Endometrial microvascular endothelial cells (primary cell): Measurements from ENCODE around the gene GRAMD2A. TPM values are rescaled to one million over a fixed set of nuclear protein-coding genes. Genes with fewer than 3 reads are reported as not detected.

ENCODE experiments used
- in situ Hi-C: cut with HindIII; loops from 2 replicates; pipeline ENCODE4 v1.10.0; 2017; ENCODE audit warnings: low sequenced_read_pairs, low pct_unique_long_range_greater_than_20kb; ENCODE audit errors: inconsistent ontology term
- total RNA-seq: library from RNA; depleted of rRNA; stranded (reverse); fragments of >200 nt; gene quantifications from one replicate; pipeline ENCODE4 v1.2.3, GENCODE V29; 2015; ENCODE audit errors: inconsistent ontology term

The GRAMD2A gene
- total RNA-seq: 0.74 TPM

- in situ Hi-C loops: no loop called here
Observed at GRCh38 chr15:72197460-72198355, at the start of gene GRAMD2A. Gene GRAMD2A (minus strand): TSS chr15:72197787.

GRCh38 chr15:72242775-72243370 lies 45.3 kb upstream of the GRAMD2A start:
- in situ Hi-C loops: no loop called here

- in situ Hi-C loops: no loop called here
Observed at GRCh38 chr15:72239652-72240051, 42.1 kb upstream of the GRAMD2A start.

DNA sequence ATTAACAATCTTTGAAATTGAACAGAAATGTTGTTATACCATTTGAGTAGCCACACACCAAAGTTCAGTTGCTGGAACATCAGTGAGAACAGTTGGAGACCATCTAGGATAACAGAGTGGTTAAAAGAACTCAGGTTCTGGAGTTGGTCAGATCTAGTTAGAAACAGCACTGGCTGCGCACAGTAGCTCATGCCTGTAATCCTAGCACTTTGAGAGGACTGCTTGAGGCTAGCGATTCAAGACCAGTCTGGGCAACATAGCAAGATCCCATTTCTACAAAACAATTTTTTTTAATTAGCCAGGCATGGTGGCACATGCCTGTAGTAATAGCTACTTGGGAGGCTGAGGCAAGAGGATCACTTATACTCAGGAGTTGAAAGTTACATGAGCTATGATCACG lies 41.0 kb upstream of the GRAMD2A start:
- in situ Hi-C loops: no loop called here

DNA sequence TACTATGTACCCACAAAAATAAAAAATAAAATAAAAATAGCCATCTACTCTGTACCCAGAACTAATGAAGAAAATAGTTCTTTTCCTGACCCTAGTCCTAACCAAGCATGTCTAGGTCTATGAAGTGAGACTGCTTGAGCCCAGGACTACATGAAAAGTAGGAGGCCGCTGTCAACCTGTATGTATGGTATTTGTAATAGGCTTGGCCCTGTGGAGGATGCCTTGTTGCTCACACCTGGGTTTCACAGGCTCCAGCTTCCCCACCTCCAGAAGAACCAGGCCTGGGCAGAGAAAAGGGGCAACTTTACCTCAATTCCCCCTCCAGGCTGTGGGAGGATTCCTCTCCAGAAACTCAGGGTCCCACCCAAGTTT lies 40.3 kb upstream of the GRAMD2A start:
- in situ Hi-C loops: no loop called here

- in situ Hi-C loops: no loop called here
Observed at GRCh38 chr15:72237029-72237852, 39.7 kb upstream of the GRAMD2A start.

GRCh38 chr15:72236381-72237003 lies 38.9 kb upstream of the GRAMD2A start:
- in situ Hi-C loops: no loop called here

- in situ Hi-C loops: no loop called here
Observed at GRCh38 chr15:72235298-72235697, 37.7 kb upstream of the GRAMD2A start.

DNA sequence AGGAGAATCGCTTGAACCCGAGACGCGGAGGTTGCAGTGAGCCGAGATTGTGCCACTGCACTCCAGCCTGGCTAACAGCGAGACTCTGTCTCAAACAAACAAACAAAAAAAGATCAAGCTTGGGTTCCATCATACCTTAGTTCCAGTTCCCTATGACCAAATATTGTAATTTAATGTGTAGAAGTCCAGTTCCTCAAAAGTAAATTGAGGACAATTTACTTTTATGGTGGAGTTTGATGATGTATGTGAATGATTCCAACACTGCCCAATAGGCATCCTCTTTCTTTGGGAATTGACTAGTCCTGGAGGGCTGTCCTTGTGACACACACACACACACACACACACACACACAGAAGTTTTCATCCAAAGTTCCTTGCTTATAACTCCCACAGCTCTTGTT lies 36.2 kb upstream of the GRAMD2A start:
- in situ Hi-C loops: no loop called here

- in situ Hi-C loops: no loop called here
Observed at GRCh38 chr15:72231833-72232478, 34.4 kb upstream of the GRAMD2A start.

- in situ Hi-C loops: no loop called here
Observed at GRCh38 chr15:72231066-72231832, 33.7 kb upstream of the GRAMD2A start, which contains the start of gene PKM. Gene PKM (minus strand): TSS chr15:72231190. CDS start chr15:72219097, 12,093 bp downstream.

DNA sequence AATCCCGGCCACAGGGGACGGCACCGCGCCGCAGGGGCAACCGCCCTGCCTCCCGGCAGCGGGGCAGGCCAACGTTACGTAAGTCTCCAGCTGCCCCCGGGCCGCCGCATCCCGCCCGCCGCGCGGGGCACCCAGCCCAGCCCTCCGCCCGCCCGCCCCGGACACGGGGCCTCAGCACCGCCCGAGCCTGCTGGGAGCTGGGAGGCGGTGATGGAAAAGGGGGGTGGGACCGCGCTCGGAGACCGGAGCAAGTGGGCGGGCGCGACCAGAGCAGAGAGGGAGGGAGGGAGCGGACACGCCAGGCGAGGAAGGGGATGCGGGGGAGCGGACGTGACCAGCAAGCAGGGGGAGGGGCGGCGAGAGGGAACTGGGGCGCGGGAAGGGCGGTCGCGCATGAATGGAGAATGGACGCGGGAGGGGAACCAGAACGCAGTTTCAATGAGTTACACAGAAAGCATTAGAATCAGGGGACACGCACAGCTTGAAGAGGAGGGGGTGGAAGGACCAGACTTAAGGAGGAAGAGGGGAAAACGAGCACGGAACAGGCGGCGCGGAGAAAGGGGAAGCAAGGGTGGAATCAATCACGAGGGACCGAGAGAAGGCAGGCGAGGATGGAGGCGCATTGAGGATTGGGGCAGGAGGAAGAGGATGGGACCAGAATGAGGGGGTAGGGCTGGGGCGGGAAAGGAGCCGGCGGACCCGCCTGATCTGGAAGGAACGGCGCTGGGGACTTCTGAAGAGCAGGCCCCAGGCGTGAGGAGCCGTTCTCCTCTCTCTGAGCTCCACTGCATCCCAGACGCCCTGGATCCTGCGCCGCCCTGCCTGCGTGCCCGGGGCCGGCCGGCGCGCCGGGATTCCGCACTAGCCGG lies 32.8 kb upstream of the GRAMD2A start:
- in situ Hi-C loops: no loop called here

- in situ Hi-C loops: no loop called here
Observed at GRCh38 chr15:72229947-72230196, 32.3 kb upstream of the GRAMD2A start.

- in situ Hi-C loops: no loop called here
Observed at GRCh38 chr15:72229076-72229946, 31.7 kb upstream of the GRAMD2A start.

DNA sequence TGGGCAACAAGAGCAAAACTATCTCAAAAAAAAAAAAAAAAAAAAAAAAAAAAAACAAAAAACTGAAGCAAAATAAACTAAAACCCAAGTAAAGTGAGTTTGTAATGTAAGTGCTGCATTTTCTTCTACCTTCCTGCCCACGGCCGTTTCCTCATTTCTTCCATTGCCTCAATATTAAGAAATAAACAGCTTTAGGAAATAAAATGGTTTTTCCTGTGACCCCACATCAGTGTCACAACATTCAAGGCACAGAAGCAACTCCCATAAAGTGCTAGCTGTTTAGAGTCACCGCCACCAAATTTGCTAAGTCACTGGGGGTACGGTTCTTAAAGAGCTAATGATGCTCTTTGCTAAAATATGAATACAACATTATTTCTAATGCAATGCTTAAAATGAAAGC lies 30.1 kb upstream of the GRAMD2A start:
- in situ Hi-C loops: no loop called here

DNA sequence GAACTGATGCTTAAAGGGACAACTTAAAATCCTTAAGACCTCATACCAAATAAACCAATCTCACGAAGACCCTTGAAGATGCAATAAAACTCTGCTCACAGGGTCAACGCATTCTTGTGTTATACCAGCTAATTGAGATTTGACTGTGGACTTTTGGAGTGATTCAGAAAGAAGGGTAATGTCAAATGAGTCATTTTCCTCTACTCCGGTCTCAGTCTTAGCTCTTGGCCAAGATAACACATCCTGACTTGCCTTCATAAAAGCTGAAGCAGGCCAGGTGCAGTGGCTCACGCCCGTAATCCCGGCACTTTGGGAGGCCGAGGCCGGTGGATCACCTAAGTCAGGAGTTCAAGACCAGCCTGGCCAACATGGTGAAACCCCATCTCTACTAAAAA lies 29.6 kb upstream of the GRAMD2A start:
- in situ Hi-C loops: no loop called here
